PC-9 (cell line): ENCODE results near the gene PRR29.

Source experiments
- EZH2 ChIP-seq: fragments of 200-600 bp; sonication (generic); IDR thresholded peaks from 2 replicates; pipeline ENCODE4 v1.8.0; 2017; ENCODE audit warnings: antibody characterized with exemption, low read depth
- TF ChIP-seq, protein P1 (sequence below): fragments of 200-600 bp; sonication (generic); conservative IDR thresholded peaks from 2 replicates; pipeline ENCODE4 v1.6.1; 2017; ENCODE audit warnings: mixed run types, antibody characterized with exemption, mild to moderate bottlenecking, moderate library complexity

DNA sequence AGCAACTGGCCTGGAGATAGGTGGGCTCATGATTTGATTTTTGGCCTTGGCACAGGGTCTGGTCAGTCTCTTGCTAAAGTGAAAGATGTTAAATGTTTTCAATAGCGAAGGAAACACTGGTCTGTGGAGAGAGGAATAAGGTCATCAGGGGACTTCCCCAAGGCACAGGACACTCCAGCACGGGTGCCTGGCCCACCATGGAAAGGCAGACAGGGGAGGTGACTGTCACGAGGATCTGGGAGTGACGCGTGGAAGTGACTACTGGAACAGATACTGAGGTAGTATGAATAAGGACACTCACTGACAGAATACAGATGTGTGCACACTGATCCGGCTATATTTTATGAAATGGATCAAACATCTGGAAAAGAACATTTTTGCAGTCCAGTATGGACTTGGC lies 39.0 kb downstream of the PRR29 start:
- TF ChIP-seq, protein P1, sequence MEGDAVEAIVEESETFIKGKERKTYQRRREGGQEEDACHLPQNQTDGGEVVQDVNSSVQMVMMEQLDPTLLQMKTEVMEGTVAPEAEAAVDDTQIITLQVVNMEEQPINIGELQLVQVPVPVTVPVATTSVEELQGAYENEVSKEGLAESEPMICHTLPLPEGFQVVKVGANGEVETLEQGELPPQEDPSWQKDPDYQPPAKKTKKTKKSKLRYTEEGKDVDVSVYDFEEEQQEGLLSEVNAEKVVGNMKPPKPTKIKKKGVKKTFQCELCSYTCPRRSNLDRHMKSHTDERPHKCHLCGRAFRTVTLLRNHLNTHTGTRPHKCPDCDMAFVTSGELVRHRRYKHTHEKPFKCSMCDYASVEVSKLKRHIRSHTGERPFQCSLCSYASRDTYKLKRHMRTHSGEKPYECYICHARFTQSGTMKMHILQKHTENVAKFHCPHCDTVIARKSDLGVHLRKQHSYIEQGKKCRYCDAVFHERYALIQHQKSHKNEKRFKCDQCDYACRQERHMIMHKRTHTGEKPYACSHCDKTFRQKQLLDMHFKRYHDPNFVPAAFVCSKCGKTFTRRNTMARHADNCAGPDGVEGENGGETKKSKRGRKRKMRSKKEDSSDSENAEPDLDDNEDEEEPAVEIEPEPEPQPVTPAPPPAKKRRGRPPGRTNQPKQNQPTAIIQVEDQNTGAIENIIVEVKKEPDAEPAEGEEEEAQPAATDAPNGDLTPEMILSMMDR: no peak
- TF ChIP-seq EZH2: no peak
